H1 (cell line): ENCODE measurements around the gene CHPF2. TPM values are rescaled to one million over a fixed set of nuclear protein-coding genes. Genes with fewer than 3 reads are reported as not detected.

Experiments
- CTCF ChIA-PET: fragments of 300-600 bp; sonication (Branson Sonifier 250); formaldehyde crosslinking; loops from one replicate; lab custom pipeline; 2021; ENCODE audit not compliant: partially characterized antibody; lab: Charles Lee
- POLR2A ChIA-PET: fragments of 300-600 bp; sonication (Branson Sonifier 250); formaldehyde crosslinking; loops from one replicate; lab custom pipeline; 2021; ENCODE audit warnings: inconsistent platforms; ENCODE audit not compliant: partially characterized antibody; lab: Charles Lee
- DNase-seq, 2 experiments: peaks; one replicate each; pipeline versions ENCODE4 v3.0.0 to v3.0.0-alpha.2; 2010 to 2022; ENCODE audit warnings: low spot score in 2 of 2, low read depth in 1 of 2, mixed read lengths in 1 of 2
- FAIRE-seq: peaks from 2 replicates; lab custom pipeline; 2011; peaks lifted over from hg19 to GRCh38; lab: Jason Lieb, UNC
- H2AFZ ChIP-seq: 2 replicates; pipeline ENCODE4 v1.8.1; 2012; ENCODE audit warnings: low read length, inconsistent platforms
- H2AK5ac ChIP-seq: 2 replicates; pipeline ENCODE4 v1.6.1; 2013; ENCODE audit warnings: low read depth, low read length
- H2BK120ac ChIP-seq: replicated peaks from 2 replicates; pipeline ENCODE3; 2013; ENCODE audit warnings: low read depth, low read length, inconsistent platforms
- H2BK12ac ChIP-seq: 2 replicates; pipeline ENCODE4 v1.6.1; 2013; ENCODE audit warnings: low read depth, low read length
- H2BK15ac ChIP-seq: 2 replicates; pipeline ENCODE4 v1.6.1; 2013; ENCODE audit warnings: low read length
- H2BK20ac ChIP-seq: 2 replicates; pipeline ENCODE4 v1.6.1; 2013; ENCODE audit warnings: low read length
- H2BK5ac ChIP-seq: 2 replicates; pipeline ENCODE4 v1.6.1; 2013; ENCODE audit warnings: low read depth, low read length
- H3K14ac ChIP-seq: 2 replicates; pipeline ENCODE4 v1.6.1; 2013; ENCODE audit warnings: inconsistent platforms; ENCODE audit not compliant: insufficient read length
- H3K18ac ChIP-seq: 2 replicates; pipeline ENCODE4 v1.6.1; 2013; ENCODE audit warnings: low read length; ENCODE audit errors: extremely low read depth
- H3K23ac ChIP-seq: 2 replicates; pipeline ENCODE4 v1.6.1; 2013; ENCODE audit warnings: inconsistent platforms; ENCODE audit not compliant: insufficient read length
- H3K23me2 ChIP-seq: 2 replicates; pipeline ENCODE4 v1.6.1; 2013; ENCODE audit warnings: low read depth, low read length
- H3K27ac ChIP-seq: 2 replicates; pipeline ENCODE4 v1.6.1; 2011; ENCODE audit warnings: low read depth, low read length, inconsistent platforms
- H3K27me3 ChIP-seq, 4 experiments: replicated peaks in 1 of 4; 1 replicate in 1 of 4; 2 replicates in 3 of 4; pipeline versions ENCODE4 v1.6.1 to v1.8.1; 2011 to 2013; ENCODE audit warnings: low read length in 3 of 4, mild to moderate bottlenecking in 3 of 4, inconsistent platforms in 2 of 4, mixed read lengths in 2 of 4, moderate library complexity in 1 of 4; ENCODE audit not compliant: control insufficient read depth in 3 of 4, insufficient read depth in 3 of 4; ENCODE audit errors: extremely low read depth in 1 of 4
- H3K36me3 ChIP-seq, 4 experiments: 2 replicates each; pipeline versions ENCODE4 v1.6.1 to v1.8.1; 2011 to 2013; ENCODE audit warnings: mild to moderate bottlenecking in 4 of 4, low read length in 3 of 4, moderate library complexity in 2 of 4, control low read depth in 1 of 4, inconsistent platforms in 1 of 4; ENCODE audit not compliant: insufficient read depth in 4 of 4, control insufficient read depth in 2 of 4
- H3K4ac ChIP-seq: replicated peaks from 2 replicates; pipeline ENCODE3; 2013; ENCODE audit warnings: low read length, low read depth, mixed read lengths, inconsistent platforms; ENCODE audit not compliant: insufficient read length
- H3K4me1 ChIP-seq, 4 experiments: replicated peaks in 1 of 4; 1 replicate in 1 of 4; 2 replicates in 3 of 4; pipeline versions ENCODE4 v1.6.1 to v1.8.1; 2011 to 2013; ENCODE audit warnings: low read length in 3 of 4, inconsistent platforms in 2 of 4, mixed read lengths in 1 of 4; ENCODE audit not compliant: insufficient read depth in 4 of 4, control insufficient read depth in 3 of 4
- H3K4me2 ChIP-seq, 2 experiments: 2 replicates each; pipeline versions ENCODE4 v1.6.1 to v1.8.1; 2011 to 2013; ENCODE audit warnings: low read depth in 2 of 2, low read length in 2 of 2, control low read depth in 1 of 2, inconsistent platforms in 1 of 2, mild to moderate bottlenecking in 1 of 2; ENCODE audit not compliant: insufficient read depth in 1 of 2
- H3K4me3 ChIP-seq, 4 experiments: fragments of 200-600, 300-600 bp in 1 of 4; sonication (generic), shearing (Covaris generic), sonication (Bioruptor Twin) in 1 of 4; 2 replicates each; pipeline versions ENCODE4 v1.5.1 to v1.8.1; 2011 to 2016; ENCODE audit warnings: low read length in 4 of 4, low read depth in 3 of 4, control low read depth in 2 of 4, inconsistent platforms in 2 of 4, mild to moderate bottlenecking in 2 of 4, mixed read lengths in 1 of 4, moderate library complexity in 1 of 4; ENCODE audit not compliant: insufficient read depth in 2 of 4; ENCODE audit errors: extremely low read depth in 1 of 4
- H3K56ac ChIP-seq: replicated peaks from 2 replicates; pipeline ENCODE3; 2013; ENCODE audit warnings: low read depth, mild to moderate bottlenecking, mixed read lengths, low read length, inconsistent platforms; ENCODE audit not compliant: insufficient read length
- H3K79me1 ChIP-seq: 2 replicates; pipeline ENCODE4 v1.6.1; 2013; ENCODE audit warnings: low read depth, low read length, control low read depth
- H3K79me2 ChIP-seq, 2 experiments: 2 replicates each; pipeline versions ENCODE4 v1.6.1 to v1.8.1; 2012 to 2013; ENCODE audit warnings: low read length in 2 of 2, mild to moderate bottlenecking in 2 of 2, inconsistent platforms in 1 of 2; ENCODE audit not compliant: insufficient read depth in 2 of 2, control insufficient read depth in 1 of 2
- H3K9ac ChIP-seq, 4 experiments: replicated peaks in 1 of 4; 1 replicate in 1 of 4; 2 replicates in 3 of 4; pipeline versions ENCODE4 v1.6.1 to v1.8.1; 2011 to 2013; ENCODE audit warnings: low read depth in 3 of 4, low read length in 3 of 4, control low read depth in 2 of 4, mild to moderate bottlenecking in 2 of 4, moderate library complexity in 2 of 4, inconsistent platforms in 1 of 4; ENCODE audit errors: extremely low read depth in 1 of 4
- H3K9me3 ChIP-seq, 2 experiments: 2 replicates each; pipeline versions ENCODE4 v1.6.1 to v1.8.1; 2012 to 2013; ENCODE audit warnings: mild to moderate bottlenecking in 2 of 2, moderate library complexity in 2 of 2, control low read depth in 1 of 2, inconsistent platforms in 1 of 2, low read depth in 1 of 2, low read length in 1 of 2, mixed read lengths in 1 of 2; ENCODE audit not compliant: insufficient read depth in 2 of 2
- H4K20me1 ChIP-seq, 2 experiments: replicated peaks in 1 of 2; 2 replicates each; pipeline versions ENCODE3 to v1.8.1; 2011 to 2013; ENCODE audit warnings: inconsistent platforms in 2 of 2, low read length in 2 of 2, mild to moderate bottlenecking in 1 of 2; ENCODE audit not compliant: insufficient read depth in 2 of 2, control insufficient read depth in 1 of 2
- H4K5ac ChIP-seq: 2 replicates; pipeline ENCODE4 v1.6.1; 2013; ENCODE audit warnings: low read length, low read depth, mixed read lengths, inconsistent platforms; ENCODE audit not compliant: insufficient read length
- H4K8ac ChIP-seq: 2 replicates; pipeline ENCODE4 v1.8.0; 2013; ENCODE audit warnings: mild to moderate bottlenecking, moderate library complexity, low read length, inconsistent platforms; ENCODE audit not compliant: insufficient read depth; ENCODE audit errors: extremely low read depth
- H4K91ac ChIP-seq: replicated peaks from 2 replicates; pipeline ENCODE3; 2013; ENCODE audit warnings: low read length, mixed read lengths, inconsistent platforms; ENCODE audit not compliant: insufficient read length
- CBX8 ChIP-seq: fragments of 300-800, 300-1000 bp; sonication (generic); IDR thresholded peaks from 2 replicates; pipeline ENCODE4 v1.7.1; 2016; ENCODE audit warnings: low read depth, low read length, borderline replicate concordance
- CREB1 ChIP-seq: IDR thresholded peaks from 2 replicates; pipeline ENCODE4 v1.6.1; 2012; ENCODE audit warnings: inconsistent platforms
- JUN ChIP-seq: IDR thresholded peaks from 2 replicates; pipeline ENCODE4 v1.6.1; 2011; ENCODE audit warnings: low read depth, mild to moderate bottlenecking, improper control_type of control experiment, low read length
- NANOG ChIP-seq: IDR thresholded peaks from 2 replicates; pipeline ENCODE4 v1.6.1; 2011; ENCODE audit warnings: low read length, low read depth, mild to moderate bottlenecking, inconsistent platforms; ENCODE audit not compliant: insufficient read depth, poor library complexity, severe bottlenecking
- PHF8 ChIP-seq: fragments of 200-600 bp; sonication (generic); conservative IDR thresholded peaks from 2 replicates; pipeline ENCODE4 v1.7.1; 2012; ENCODE audit warnings: low read depth, mild to moderate bottlenecking, inconsistent platforms, low read length, moderate library complexity
- POLR2A ChIP-seq, 2 experiments: IDR thresholded peaks; 1 replicate in 1 of 2; 2 replicates in 1 of 2; pipeline ENCODE4 v1.6.1; 2011; ENCODE audit warnings: low read depth in 2 of 2, low read length in 2 of 2, mild to moderate bottlenecking in 2 of 2; ENCODE audit errors: control extremely low read depth in 1 of 2
- POLR2AphosphoS5 ChIP-seq: IDR thresholded peaks from 2 replicates; pipeline ENCODE4 v1.6.1; 2011; ENCODE audit warnings: low read depth, low read length
- RFX5 ChIP-seq: IDR thresholded peaks from 2 replicates; pipeline ENCODE4 v1.6.1; 2011; ENCODE audit warnings: low read depth, low read length, improper control_type of control experiment, borderline replicate concordance
- RNF2 ChIP-seq: fragments of 200-900, 300-1000 bp; sonication (generic); IDR thresholded peaks from 2 replicates; pipeline ENCODE4 v1.7.1; 2016; ENCODE audit warnings: borderline replicate concordance, low read depth, mild to moderate bottlenecking, antibody characterized with exemption, low read length; ENCODE audit not compliant: poor library complexity, severe bottlenecking; ENCODE audit errors: missing control alignments
- SRF ChIP-seq: IDR thresholded peaks from 2 replicates; pipeline ENCODE4 v1.6.1; 2011; ENCODE audit warnings: mild to moderate bottlenecking, low read depth, low read length, moderate library complexity
- SUZ12 ChIP-seq: fragments of 200-600 bp; sonication (generic); IDR thresholded peaks from 2 replicates; pipeline ENCODE4 v1.6.1; 2012; ENCODE audit warnings: mild to moderate bottlenecking, inconsistent platforms, low read length, moderate library complexity, mixed read lengths
- TBP ChIP-seq: IDR thresholded peaks from 2 replicates; pipeline ENCODE4 v1.6.1; 2011; ENCODE audit warnings: low read depth, low read length, improper control_type of control experiment
- WGBS, 2 experiments: shearing (Covaris generic) in 1 of 2; methylation state at CpG; one replicate each; pipeline versions ENCODE4 v1.1.6 to v1.1.7; 2013 to 2015; ENCODE audit warnings: low lambda C conversion rate in 2 of 2, mixed read lengths in 2 of 2, inconsistent platforms in 1 of 2, low coverage in 1 of 2, missing lambda C conversion rate in 1 of 2; ENCODE audit not compliant: insufficient replicate concordance in 2 of 2, insufficient coverage in 1 of 2, insufficient read length in 1 of 2; ENCODE audit errors: extremely low coverage in 1 of 2, missing lambda C conversion rate in 1 of 2; 5-methylcytosine and 5-hydroxymethylcytosine counted together
- polyA plus RNA-seq, 7 experiments: library from polyadenylated mRNA; depleted of rRNA in 3 of 7; stranded (reverse) in 5 of 7; unstranded in 2 of 7; fragments of >200 nt in 5 of 7; fragments of 200-250 nt in 2 of 7; gene quantifications; 1 replicate in 5 of 7; 2 replicates in 1 of 7; 4 replicates in 1 of 7; pipeline versions ENCODE4 v1.2.1 to v1.2.3, GENCODE V29; 2011 to 2013; ENCODE audit warnings: missing spikeins in 2 of 7, mixed read lengths in 2 of 7
- total RNA-seq: library from RNA; stranded (reverse); fragmentation: NEBNext Ultra II Directional; extraction: Animal tissue kit (Norgen Biotek cat#: 25700); gene quantifications from 2 replicates; pipeline ENCODE4 v1.2.1, GENCODE V29; 2021
- TF ChIP-seq, protein P1 (sequence below): IDR thresholded peaks from 2 replicates; pipeline ENCODE4 v1.6.1; 2012; ENCODE audit warnings: low read length, inconsistent platforms

CHPF2 gene
- total and polyA plus RNA-seq, 2 of the 8 experiments (the other 6 are each of a cell fraction or from before 2014, with no cell fraction given) = 14.4 to 20.6 TPM

- H3K79me1 ChIP-seq = no peaks in the 10 kb centered on the region
- no peak overlapping the region for H3K27ac ChIP-seq
- no peak overlapping the region for H2BK20ac ChIP-seq
- no peak overlapping the region for H2AK5ac ChIP-seq
- H4K91ac ChIP-seq = no peak overlapping the region
- no peak overlapping the region for H4K8ac ChIP-seq
- 91% methylated on average over 9 of the region's 9 CpGs; no CpG with 5 or more reads in 1 of the 2 experiments for WGBS, 2 experiments
- no peak overlapping the region for H2BK15ac ChIP-seq
- H4K5ac ChIP-seq = no peak overlapping the region
- H3K23me2 ChIP-seq = no peaks in the 10 kb centered on the region
- H2BK120ac ChIP-seq = no peak overlapping the region
- no peaks in the 10 kb centered on the region for H3K9me3 ChIP-seq
- no peak overlapping the region for H3K9ac ChIP-seq
- ChIA-PET POLR2A (no interaction called here), CTCF (interaction anchor here (1.0 to 3.1 kb wide), 5 partner anchors 11 to 143 kb away, joined by 3 to 13 read pairs (median 3); no protein-coding TSS in a partner anchor)
- H4K20me1 ChIP-seq = peaks cover 5% of the 10 kb centered on the region in 2 experiments
- H3K27me3 ChIP-seq = peaks cover 0 to 3% (median 0%) of the 10 kb centered on the region in 4 experiments; a peak in 2 of 7 replicates
- H3K4me3 ChIP-seq = no peak overlapping the region
- no peak overlapping the region for H3K4me2 ChIP-seq
- H3K14ac ChIP-seq = no peak overlapping the region
- FAIRE-seq (no peak), DNase-seq (no peak)
- H2BK5ac ChIP-seq = no peak overlapping the region
- H3K23ac ChIP-seq = no peak overlapping the region
- H2AFZ ChIP-seq = no peak overlapping the region
- no peak overlapping the region for H2BK12ac ChIP-seq
- TF ChIP-seq TBP (no peak), PHF8 (no peak), POLR2A (IDR thresholded peaks at IDR 0.05; ENCODE audit: control extremely low read depth in 1 of 2, low read depth in 2 of 2, low read length in 2 of 2) (no peak), RNF2 (no peak), CBX8 (no peak), JUN (no peak), NANOG (no peak), SUZ12 (no peak), POLR2AphosphoS5 (no peak), CREB1 (no peak), RFX5 (no peak), SRF (no peak)
- TF ChIP-seq, protein P1, sequence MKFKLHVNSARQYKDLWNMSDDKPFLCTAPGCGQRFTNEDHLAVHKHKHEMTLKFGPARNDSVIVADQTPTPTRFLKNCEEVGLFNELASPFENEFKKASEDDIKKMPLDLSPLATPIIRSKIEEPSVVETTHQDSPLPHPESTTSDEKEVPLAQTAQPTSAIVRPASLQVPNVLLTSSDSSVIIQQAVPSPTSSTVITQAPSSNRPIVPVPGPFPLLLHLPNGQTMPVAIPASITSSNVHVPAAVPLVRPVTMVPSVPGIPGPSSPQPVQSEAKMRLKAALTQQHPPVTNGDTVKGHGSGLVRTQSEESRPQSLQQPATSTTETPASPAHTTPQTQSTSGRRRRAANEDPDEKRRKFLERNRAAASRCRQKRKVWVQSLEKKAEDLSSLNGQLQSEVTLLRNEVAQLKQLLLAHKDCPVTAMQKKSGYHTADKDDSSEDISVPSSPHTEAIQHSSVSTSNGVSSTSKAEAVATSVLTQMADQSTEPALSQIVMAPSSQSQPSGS = no peak
- no peak overlapping the region for H3K18ac ChIP-seq
- H3K56ac ChIP-seq = no peak overlapping the region
- H3K79me2 ChIP-seq = no peaks in the 10 kb centered on the region
- H3K4ac ChIP-seq = no peak overlapping the region
- peaks cover 0 to 6% (median 3%) of the 10 kb centered on the region in 4 experiments; a peak in 4 of 7 replicates for H3K4me1 ChIP-seq
- peaks cover 0 to 4% (median 0%) of the 10 kb centered on the region in 4 experiments; a peak in 1 of 8 replicates for H3K36me3 ChIP-seq
Observed at GRCh38 chr7:151207315-151207714, 25.0 kb upstream of the CHPF2 start.
